Activated T-cell treated with anti-CD3 and anti-CD28 coated beads, Interleukin-2, amount 50 U/mL, for 1 hour (primary cell): Measurements from ENCODE around the gene AFF3.

Experiments used
- DNase-seq: peaks from one replicate; pipeline ENCODE4 v3.0.0-alpha.2; 2020

Gene AFF3

DNA sequence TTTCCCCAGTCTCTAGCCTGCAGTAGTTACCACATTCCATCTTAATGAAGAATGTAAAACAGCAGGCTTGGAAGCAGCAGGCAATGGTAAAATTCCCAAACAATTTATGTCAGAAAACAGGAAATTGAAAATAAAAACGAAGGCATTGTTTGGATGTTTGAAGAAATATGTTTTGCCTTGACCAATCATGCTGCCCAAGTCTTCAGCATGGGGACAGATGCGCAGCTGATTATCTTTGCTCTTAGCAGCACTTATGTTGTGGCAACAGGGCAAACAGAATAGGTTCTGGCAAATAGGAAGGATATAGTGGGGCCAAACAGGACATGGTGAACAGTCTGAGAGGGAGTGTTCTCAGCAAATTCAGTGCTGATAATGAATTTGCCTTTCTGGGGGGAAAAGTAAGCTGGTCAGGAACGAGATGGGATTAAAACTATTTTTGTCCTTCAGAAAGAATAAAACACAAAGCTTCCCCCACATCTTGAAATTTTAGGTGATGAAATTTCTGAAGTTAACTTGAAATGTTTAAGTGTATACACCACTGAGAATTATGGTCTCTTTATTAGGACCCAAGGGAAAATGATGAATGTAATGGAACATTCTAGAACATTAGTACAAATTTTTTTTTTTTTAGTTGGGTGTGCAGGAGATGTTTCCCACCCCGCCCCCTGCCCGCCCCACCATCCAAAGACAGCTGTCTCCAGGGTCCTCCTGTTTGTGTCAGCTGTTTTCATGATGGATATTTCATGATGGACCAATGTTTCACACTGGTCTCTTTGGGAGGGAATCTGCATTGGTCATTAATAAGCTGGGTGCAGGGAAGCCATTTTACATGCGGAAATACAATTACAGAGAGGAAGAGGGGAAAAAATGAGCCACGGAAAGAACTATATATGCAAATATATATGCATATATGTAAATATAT is 413.0 kb downstream of the AFF3 start:
- DNase-seq: no peak

DNA sequence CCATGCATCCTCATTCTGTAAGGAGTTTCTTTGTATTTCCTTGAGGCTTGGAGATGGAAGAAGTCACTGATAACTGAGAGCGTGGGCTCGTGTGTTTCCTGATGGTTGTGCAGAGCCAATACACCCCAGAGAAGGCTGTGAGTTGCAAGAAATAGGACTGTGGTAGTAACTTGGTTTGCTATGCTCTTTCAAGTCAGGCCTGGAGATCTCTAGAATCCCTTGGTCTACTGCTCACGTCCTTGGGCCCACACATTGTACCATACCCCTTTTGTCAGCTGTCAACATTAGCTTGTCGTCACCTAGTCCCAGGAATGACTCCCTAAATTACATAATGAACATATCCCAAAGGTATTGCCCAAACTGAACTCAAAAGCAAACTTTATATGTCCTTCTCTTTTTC is 414.2 kb downstream of the AFF3 start:
- no peak for DNase-seq

GRCh38 chr2:99727199-99727598 is 415.2 kb downstream of the AFF3 start:
- DNase-seq: no peak

- no peak for DNase-seq
Observed at GRCh38 chr2:99726691-99727090, 415.7 kb downstream of the AFF3 start.

- DNase-seq: no peak
Observed at GRCh38 chr2:99725820-99726219, 416.6 kb downstream of the AFF3 start.

DNA sequence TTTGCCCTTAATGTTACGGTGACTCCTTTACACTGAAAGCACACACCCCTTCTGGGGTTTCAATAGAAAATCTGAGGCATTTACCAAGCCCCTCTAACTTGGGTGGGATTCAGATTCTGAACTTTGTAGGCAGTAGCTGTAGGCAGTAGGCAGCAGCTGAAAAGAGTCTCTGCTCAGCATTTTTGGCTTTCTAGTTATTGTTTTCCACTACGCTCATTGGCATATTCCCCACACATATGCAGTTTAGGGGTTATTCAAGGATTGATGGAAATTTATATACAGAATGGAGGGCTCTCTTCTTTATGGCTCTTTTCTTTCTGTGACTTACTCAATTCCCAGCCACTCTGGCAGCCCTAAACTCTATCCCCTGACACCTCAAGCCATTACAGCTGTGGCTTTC is 419.9 kb downstream of the AFF3 start:
- DNase-seq: no peak

GRCh38 chr2:99719102-99719501 is 423.3 kb downstream of the AFF3 start:
- no peak for DNase-seq

- DNase-seq: no peak
Observed at GRCh38 chr2:99715956-99716355, 426.4 kb downstream of the AFF3 start.

GRCh38 chr2:99714349-99714748 is 428.0 kb downstream of the AFF3 start:
- no peak for DNase-seq

GRCh38 chr2:99711144-99711543 is 431.2 kb downstream of the AFF3 start:
- DNase-seq: no peak

GRCh38 chr2:99710721-99711120 is 431.7 kb downstream of the AFF3 start:
- no peak for DNase-seq

DNA sequence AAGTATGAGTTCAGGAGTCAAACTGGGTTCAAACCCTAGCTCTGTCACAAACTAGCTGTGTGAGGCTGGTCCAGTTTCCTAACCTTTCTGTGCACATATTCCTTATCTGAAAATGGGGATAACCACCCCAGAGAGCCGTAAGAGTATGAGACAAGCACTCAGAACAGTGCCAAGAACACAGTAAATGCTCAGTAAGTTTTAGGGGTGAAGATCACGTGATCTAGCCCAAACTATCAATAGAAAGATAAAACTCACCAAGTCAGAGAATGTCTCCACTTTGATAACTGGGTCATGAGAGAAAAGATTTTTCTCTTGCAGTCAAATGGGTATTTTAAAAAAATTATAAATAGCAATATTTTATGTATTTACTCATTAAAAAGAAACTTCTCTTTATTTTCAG is 433.2 kb downstream of the AFF3 start:
- DNase-seq: no peak

GRCh38 chr2:99708231-99708630 is 434.2 kb downstream of the AFF3 start:
- no peak for DNase-seq

DNA sequence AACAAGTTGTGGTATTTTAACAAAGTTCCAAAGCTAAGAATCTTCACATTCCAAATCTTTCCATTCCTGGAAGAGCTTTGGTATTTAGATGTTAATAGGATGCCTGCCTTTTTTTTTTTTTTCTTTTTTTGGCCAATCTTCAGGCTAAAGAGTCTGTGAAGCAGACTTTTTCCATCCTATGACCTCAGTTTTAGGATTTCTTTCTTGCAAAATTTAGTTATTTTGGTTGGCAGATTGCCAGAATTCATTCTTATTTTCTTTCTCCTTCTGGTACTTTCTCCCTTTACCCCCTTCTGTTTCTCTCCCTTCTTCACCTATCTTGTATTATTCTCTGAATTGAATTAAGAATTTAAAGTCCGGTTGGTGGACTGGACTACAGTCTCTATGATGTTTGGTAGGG is 434.8 kb downstream of the AFF3 start:
- DNase-seq: no peak

DNA sequence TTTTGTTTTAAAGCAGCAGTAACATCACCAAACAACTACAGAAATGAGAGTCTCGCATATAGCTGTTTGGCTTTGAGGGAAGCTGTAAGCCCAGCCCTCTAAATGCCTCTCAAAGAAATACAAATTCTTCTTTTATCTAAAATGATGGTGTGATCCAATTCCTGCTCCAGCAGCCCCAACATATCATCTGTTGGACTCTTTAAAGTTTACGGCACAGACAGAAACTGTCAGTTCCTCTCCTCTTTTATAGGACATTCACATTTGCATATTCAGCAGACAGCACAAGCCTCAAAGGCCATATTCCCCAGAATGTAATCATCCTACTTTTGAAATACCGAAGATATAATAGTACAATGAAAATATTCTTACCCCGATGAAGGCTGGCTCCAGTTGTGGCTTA is 435.7 kb downstream of the AFF3 start:
- no peak for DNase-seq

DNA sequence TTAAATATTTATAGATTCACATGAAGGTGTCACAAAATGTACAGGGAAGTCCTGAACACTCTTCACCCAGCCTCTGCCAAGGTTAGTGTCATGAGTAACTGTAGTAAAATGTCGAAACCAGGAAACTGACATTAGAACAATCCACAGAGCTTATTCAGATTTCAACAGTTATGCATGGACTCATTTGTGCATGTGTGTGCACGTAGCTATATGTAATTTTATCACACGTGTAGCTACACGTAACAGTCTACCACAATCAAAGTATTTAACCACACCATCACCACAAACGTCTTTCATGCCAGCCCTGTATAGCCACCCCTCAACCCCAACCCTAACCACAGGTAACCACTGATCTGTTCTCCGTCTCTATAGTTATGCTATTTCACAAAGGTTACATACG is 440.9 kb downstream of the AFF3 start:
- no peak for DNase-seq

- DNase-seq: no peak
Observed at GRCh38 chr2:99700482-99701398, 441.6 kb downstream of the AFF3 start.

GRCh38 chr2:99698896-99699295 is 443.5 kb downstream of the AFF3 start:
- DNase-seq: no peak

GRCh38 chr2:99697811-99698568 is 444.4 kb downstream of the AFF3 start:
- no peak for DNase-seq

GRCh38 chr2:99695944-99696253 is 446.5 kb downstream of the AFF3 start:
- DNase-seq: no peak

DNA sequence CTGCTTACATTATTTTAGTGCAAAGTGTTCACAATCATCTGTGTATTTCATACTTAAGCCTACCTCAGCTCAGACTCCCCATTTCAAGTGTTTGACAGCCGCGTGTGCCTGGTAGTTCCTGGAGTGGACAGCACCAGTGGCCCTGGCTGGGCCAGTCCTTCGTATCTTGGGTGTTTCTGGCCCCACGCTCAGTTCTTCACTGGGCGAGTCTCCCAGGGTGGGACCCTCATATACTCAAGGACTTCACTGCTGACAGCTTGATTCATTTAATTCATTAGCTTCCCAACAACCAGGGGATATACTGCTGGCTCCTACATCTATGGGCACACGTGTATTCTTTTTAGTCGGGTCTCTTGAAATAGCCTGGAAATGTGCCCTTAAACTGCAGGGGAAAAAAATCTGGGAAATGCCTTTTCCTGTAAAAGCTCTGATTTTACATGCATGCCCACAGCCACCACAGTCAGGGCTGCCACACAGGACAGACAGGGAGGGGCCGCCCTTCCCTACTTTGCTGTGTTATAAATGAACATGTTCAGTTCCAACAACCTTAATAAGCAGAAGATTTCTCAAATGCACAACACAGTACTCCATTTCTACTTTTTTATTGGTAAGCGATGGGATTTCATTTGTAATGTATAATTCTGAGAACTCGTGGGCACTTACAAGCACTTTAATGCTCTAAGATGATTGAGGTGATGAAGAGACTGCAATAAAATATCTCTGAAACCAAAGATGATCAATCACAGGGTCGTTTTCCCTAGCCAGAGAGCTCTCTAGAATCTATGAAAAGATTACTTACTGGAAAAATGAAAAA is 447.1 kb downstream of the AFF3 start:
- DNase-seq: no peak

GRCh38 chr2:99694331-99694730 is 448.1 kb downstream of the AFF3 start:
- DNase-seq: no peak
